WERI-Rb-1 (cell line): Measurements from ENCODE around the gene SUGP1.
A peak's percentile ranks its signal among the peaks of the same experiment; 100 is the strongest.

Source experiments
- DNase-seq: peaks from one replicate; pipeline ENCODE4 v3.0.0-alpha.2; 2020
- H3K27ac ChIP-seq: fragments of 250-450 bp; sonication (Bioruptor Pico); 2 replicates; pipeline ENCODE4 v1.5.1; 2020; ENCODE audit warnings: mild to moderate bottlenecking, moderate library complexity
- H3K27me3 ChIP-seq: fragments of 250-450 bp; sonication (Bioruptor Pico); 2 replicates; pipeline ENCODE4 v1.5.1; 2021; ENCODE audit warnings: mild to moderate bottlenecking, low read depth, moderate library complexity; ENCODE audit not compliant: insufficient read depth, severe bottlenecking
- H3K36me3 ChIP-seq: fragments of 250-450 bp; sonication (Bioruptor Pico); 2 replicates; pipeline ENCODE4 v1.5.1; 2020; ENCODE audit warnings: mild to moderate bottlenecking, moderate library complexity
- H3K4me3 ChIP-seq: 2 replicates; pipeline ENCODE4 v1.5.1; 2011; ENCODE audit warnings: low read depth, mild to moderate bottlenecking, control low read depth, low read length
- H3K9me3 ChIP-seq: fragments of 250-450 bp; sonication (Bioruptor Pico); 2 replicates; pipeline ENCODE4 v1.5.1; 2021; ENCODE audit warnings: mild to moderate bottlenecking, moderate library complexity; ENCODE audit not compliant: severe bottlenecking
- TF ChIP-seq, protein P1 (sequence below): IDR thresholded peaks from 2 replicates; pipeline ENCODE4 v1.5.1; 2011; ENCODE audit warnings: low read depth, mild to moderate bottlenecking, control low read depth, inconsistent platforms, low read length

The SUGP1 gene

DNA sequence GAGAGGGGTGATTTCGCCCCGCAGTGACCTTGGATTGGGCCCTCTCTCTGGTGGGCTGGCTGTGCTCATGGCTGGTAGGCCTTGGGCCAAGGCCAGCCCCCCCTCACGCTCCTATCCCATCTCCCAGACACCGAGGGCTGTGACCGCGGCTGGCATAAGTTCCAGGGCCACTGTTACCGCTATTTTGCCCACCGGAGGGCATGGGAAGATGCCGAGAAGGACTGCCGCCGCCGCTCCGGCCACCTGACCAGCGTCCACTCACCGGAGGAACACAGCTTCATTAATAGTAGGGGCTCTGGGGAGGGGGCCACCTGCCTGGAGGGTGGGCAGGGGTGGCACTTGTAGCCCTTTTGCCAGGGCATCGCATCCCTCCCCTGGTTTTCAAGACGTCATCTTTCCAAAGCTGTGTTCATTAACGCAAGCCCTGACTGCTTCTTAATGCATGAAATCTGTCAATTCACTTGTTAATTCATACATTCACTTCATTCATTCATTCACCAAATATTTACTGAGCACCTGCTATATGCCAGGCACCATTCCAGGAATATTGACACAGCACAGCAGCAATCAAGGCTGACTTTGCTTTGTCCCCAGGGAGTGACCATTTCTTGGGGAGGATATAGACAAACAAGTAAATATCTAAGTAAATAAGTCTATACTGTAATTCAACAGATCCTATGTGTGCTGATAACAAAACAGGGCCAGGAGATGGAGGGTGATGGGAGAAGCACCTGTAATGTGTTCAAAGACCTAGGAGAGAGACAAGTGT is 82.0 kb downstream of the SUGP1 start:
- TF ChIP-seq, protein P1, sequence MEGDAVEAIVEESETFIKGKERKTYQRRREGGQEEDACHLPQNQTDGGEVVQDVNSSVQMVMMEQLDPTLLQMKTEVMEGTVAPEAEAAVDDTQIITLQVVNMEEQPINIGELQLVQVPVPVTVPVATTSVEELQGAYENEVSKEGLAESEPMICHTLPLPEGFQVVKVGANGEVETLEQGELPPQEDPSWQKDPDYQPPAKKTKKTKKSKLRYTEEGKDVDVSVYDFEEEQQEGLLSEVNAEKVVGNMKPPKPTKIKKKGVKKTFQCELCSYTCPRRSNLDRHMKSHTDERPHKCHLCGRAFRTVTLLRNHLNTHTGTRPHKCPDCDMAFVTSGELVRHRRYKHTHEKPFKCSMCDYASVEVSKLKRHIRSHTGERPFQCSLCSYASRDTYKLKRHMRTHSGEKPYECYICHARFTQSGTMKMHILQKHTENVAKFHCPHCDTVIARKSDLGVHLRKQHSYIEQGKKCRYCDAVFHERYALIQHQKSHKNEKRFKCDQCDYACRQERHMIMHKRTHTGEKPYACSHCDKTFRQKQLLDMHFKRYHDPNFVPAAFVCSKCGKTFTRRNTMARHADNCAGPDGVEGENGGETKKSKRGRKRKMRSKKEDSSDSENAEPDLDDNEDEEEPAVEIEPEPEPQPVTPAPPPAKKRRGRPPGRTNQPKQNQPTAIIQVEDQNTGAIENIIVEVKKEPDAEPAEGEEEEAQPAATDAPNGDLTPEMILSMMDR, result no peak
- H3K27ac ChIP-seq, result no peak overlapping the region
- peaks cover 15% of the 10 kb centered on the region for H3K36me3 ChIP-seq
- H3K27me3 ChIP-seq, result no peaks in the 10 kb centered on the region
- H3K9me3 ChIP-seq, result peaks cover 26% of the 10 kb centered on the region
- no peak for DNase-seq
- no peak overlapping the region for H3K4me3 ChIP-seq

GRCh38 chr19:19236173-19236572 is 84.1 kb downstream of the SUGP1 start:
- no peak for DNase-seq
- Histone ChIP-seq H3K9me3 (peaks cover 26% of the 10 kb centered on the region), H3K36me3 (peaks cover 15% of the 10 kb centered on the region)

DNA sequence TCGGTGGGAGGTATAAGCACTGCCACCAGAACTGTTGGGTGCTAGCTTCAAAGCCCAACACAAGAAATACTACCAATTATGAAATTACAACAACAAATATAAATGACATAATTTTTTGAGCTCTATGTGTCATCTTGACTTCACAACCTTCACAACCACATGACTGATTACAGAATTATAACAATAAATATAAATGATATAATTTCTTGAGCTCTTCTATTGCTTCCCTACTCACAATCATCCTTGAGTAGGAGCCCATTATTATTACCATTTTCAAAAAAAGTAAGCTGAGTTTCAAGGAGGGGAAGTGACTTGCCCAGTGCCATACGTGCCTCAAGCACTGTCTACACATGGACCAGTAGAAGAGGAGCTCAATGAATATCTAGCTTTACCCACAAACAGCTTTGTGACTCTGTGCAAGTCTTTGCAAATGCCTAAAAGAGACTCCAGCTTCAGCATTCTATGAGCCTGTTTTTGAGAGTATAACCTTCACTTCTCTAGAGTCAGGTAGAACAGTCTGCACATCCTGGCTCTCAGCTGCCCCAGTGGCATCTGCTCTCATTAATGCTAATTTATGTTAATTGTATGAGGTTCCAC is 86.0 kb downstream of the SUGP1 start:
- Histone ChIP-seq H3K9me3 (peaks cover 26% of the 10 kb centered on the region), H3K27me3 (no peaks in the 10 kb centered on the region), H3K27ac (no peak overlapping the region), H3K4me3 (no peak overlapping the region), H3K36me3 (peaks cover 13% of the 10 kb centered on the region)
- DNase-seq, result no peak
- TF ChIP-seq, protein P1, result no peak

More at GRCh38 chr19:19236173-19236572, 84.1 kb downstream of the SUGP1 start:
- no peaks in the 10 kb centered on the region for H3K27me3 ChIP-seq
- H3K4me3 ChIP-seq, result no peak overlapping the region
- H3K27ac ChIP-seq, result no peak overlapping the region
- TF ChIP-seq, protein P1, result no peak

DNA sequence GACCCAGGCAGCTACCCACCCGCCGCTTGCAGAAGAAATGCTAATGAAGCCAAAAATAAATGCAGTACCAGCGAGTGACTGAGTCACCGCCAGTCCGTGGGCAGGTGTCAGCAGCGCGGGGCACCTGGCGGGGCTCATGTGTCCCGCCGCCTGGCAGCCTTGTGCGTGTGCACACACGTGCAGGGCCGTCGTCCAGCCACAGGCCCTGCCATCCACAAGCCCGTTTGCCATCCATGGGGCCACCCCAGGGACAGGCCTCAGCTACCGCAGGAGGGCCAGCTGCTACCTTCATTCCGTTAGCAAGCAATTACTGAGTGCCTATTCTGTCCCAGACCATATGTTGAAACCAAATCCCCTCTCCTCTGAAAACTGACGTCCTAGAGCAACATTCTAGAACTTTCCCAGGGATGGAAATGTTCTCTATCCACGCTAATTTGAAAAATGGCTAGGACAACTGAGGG is 88.0 kb downstream of the SUGP1 start:
- TF ChIP-seq, protein P1, result no peak
- DNase-seq, result peak; percentile 64
- H3K27ac ChIP-seq, result peak overlapping the region; percentile 75
- H3K36me3 ChIP-seq, result peaks cover 13% of the 10 kb centered on the region
- H3K9me3 ChIP-seq, result peaks cover 26% of the 10 kb centered on the region
- H3K27me3 ChIP-seq, result no peaks in the 10 kb centered on the region
- H3K4me3 ChIP-seq, result no peak overlapping the region

DNA sequence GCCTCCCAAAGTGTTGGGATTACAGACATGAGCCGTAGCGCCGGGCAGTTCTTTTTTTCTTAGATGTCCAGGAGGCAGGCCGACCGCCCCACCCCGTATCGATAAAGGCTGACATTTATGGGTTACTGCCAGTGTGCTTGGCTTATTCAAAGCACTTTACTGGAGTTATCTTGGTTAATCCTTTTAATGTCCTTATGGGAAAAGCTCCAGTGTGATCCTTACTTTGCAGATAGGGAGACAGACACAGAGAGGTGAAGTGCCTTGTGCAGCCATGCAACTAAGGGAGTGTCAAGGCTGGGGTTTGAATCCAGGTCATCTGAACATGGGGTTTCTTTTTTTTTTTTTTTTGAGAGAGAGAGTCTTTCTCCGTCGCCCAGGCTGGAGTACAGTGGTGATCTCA is 89.3 kb downstream of the SUGP1 start:
- DNase-seq, result peak; percentile 86
- H3K4me3 ChIP-seq, result no peak overlapping the region
- H3K27ac ChIP-seq, result peak overlapping the region; percentile 75
- no peaks in the 10 kb centered on the region for H3K27me3 ChIP-seq
- TF ChIP-seq, protein P1, result no peak
- H3K36me3 ChIP-seq, result peaks cover 9% of the 10 kb centered on the region
- H3K9me3 ChIP-seq, result peaks cover 26% of the 10 kb centered on the region
